RPMI8226 (cell line): ENCODE measurements around the gene NFYA.

Source experiments
- DNase-seq: peaks from one replicate; pipeline ENCODE4 v3.0.0-alpha.2; 2015

Gene NFYA

GRCh38 chr6:41047306-41047705 is 25.5 kb upstream of the NFYA start:
- no peak for DNase-seq

DNA sequence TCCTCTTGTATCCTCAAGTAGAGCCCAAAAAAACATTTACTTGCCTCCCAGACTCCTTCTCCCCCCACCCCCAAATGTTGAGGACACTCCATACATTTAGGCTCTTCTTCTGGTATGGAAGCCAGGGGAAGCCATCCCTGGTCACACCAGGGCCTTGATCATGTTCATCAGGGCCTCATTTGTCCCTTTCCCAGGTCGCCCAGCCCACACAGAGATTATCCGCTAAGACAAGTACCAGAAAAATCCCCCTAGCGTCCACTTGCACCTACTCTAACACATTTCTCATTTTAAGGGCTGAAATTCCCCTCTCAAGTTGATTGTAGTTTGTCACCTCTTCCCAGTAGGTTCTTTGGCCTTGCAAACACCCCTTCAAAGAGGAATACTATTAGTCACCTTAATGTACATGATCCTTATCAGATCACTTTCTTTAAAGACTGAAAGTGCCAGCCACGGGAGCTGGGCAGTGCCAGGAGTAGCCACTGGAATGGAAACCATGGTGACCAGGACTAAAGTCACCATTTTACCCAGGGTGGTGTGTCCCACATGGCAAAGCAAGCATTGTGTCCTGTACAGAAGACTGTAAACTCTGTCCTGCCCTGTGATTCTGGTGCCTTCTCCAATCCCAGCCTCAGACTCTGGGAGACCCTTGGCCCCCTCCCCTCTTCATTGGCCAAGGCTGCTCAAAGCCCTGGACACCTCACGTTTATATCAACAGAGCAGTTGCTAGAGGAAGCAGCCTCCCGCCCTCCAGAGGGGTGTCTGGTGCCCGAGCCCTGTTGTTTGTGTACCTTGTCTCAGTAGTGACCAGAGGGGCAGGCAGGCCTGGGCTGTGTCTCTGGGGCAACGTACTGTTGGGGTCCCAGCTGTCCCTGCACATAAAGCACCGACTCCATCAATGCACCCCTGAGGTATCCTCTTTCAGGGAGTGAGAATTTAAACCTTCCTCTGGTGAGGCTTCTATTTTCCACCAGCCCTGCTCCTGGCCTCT is 24.7 kb upstream of the NFYA start:
- DNase-seq, result no peak

DNA sequence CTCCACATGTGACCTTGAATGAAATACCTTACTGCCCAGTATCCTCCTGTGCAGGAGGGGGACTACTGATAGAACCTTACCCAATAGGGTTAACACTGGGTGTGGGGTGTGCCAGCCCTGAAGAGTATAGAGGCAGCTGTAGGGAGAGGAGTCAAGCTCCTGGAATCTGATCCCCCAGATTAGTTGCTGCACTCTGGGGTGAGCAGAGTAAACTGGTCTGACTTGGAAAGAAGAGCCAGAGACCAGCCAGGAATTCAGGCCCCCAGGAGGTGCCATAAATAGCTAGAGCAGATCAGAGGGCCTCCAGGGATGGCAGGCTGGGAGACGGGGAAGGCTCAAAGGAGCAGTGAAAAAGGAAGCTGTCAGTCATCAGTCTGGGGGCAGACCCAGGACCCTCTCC is 23.3 kb upstream of the NFYA start:
- DNase-seq, result no peak

GRCh38 chr6:41049955-41050354 is 22.8 kb upstream of the NFYA start:
- no peak for DNase-seq

- DNase-seq, result no peak
Measured at GRCh38 chr6:41050536-41050935, 22.2 kb upstream of the NFYA start.

DNA sequence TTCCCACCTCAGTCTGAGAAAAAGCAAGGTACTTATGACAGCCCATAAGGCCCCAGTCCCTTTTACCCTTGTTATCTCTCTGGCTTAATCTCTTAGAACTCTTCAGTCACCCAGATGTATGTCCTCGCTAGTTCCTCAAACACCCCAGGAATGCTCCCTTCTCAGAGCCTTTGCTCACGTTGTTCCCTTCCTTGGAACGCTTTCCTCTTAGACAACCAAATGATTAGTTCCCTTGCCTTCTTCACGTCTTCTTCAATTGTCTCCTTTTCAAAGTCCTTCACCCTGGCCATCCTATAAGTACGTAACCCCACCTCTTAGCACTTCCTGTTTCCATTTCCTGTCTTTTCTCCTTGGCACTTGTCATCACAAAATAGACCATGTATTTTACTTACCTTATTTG is 20.9 kb upstream of the NFYA start:
- DNase-seq, result no peak

DNA sequence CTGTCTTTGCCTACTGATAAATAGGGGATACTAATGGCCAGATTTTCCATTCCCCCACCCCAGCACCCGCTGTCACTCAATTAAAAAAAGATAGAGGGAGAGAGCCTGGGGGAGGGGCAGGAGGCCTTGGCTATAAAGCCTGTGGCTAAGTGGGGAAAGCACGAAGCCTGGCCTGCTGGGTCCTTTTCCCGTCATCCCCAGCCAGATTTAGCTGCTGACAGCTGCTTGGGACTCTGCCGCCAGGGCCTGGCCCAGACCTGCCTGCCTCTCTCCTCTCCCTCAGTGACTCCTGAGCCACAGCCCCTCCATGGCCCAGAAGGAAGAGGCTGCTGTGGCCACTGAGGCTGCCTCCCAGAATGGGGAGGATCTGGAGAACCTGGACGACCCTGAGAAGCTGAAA is 19.7 kb upstream of the NFYA start, which contains the start of gene APOBEC2:
TSS of gene APOBEC2 (plus strand) at position 162 of the 400 bp plus-strand sequence. CDS start at position 308, 146 bp downstream.
- no peak for DNase-seq

DNA sequence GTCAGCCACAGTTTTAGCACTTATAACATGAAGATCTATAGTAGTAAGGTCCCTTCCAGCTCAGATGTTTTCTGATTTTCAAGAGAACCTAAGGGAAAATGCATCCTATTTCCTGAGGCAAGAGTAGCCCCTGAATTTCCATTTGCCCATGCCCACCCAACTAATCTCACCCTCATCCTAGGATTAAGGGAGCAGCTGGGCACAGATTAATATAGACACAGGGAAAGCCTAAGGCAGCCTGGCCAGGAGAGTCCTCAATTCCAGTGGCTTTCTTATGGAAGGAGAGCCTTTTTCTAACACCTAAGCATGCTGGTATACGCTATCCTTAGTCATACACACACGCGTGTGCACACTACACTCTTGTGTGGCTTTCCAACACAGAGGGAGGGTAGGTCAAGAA is 18.3 kb upstream of the NFYA start:
- DNase-seq, result no peak

GRCh38 chr6:41055149-41055548 is 17.6 kb upstream of the NFYA start:
- no peak for DNase-seq

DNA sequence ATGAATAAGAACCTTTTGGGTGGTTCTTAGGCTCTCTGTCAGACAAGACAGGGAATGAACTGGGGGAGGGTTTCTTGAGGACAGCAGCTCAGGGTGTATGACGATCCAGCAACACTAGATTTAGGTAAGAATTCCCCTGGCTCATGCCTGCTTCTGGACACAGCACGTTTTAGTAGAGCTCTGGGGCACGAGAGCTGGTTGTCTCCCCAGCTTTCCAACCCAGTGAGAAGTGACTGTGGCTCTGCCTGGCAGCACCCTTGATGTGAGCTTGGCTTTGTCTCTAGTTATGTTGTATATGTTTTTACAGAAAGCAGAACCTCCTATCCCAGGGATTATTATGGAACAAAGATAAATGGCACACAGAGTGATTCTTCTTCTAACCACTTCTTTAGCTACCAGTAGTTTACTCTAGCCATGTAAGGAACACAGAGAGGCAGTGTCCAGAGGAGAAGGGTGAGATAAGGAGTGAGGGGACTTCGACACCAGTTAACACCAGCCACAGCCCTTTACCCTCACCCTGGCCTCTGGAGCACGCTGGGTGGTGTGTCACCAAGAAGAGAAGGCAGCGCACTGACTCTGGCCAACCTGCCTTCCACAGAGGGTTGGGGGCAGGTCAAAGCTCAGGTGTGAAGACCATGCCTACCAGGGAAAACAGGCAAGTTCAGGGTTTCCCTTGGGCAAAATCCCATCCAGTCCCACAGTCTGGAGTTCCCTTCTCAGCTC is 15.8 kb upstream of the NFYA start:
- no peak for DNase-seq

DNA sequence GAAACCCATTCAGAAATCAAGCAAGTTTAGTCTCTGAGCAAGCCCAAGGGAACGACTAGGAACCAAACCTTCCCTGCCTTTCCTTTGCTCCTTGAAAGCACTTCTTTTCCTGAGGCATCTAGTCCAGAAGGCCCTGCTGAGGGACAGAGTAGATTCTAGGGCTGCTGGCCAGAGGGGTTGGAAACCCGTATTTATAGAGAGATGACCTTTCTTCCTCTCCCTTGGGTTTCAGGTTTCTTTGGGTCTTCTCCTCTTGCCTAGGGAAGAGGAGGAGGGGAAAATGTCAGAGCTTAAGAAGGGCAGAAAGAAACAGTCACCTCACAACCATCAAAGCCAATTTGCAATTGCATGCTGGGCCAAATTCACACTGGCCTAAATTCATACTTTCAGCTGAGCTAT is 14.0 kb upstream of the NFYA start:
- DNase-seq, result no peak

- DNase-seq, result no peak
Measured at GRCh38 chr6:41059556-41059955, 13.2 kb upstream of the NFYA start.

- DNase-seq, result no peak
Measured at GRCh38 chr6:41061196-41061726, 11.5 kb upstream of the NFYA start.

- DNase-seq, result no peak
Measured at GRCh38 chr6:41062056-41062455, 10.7 kb upstream of the NFYA start.

DNA sequence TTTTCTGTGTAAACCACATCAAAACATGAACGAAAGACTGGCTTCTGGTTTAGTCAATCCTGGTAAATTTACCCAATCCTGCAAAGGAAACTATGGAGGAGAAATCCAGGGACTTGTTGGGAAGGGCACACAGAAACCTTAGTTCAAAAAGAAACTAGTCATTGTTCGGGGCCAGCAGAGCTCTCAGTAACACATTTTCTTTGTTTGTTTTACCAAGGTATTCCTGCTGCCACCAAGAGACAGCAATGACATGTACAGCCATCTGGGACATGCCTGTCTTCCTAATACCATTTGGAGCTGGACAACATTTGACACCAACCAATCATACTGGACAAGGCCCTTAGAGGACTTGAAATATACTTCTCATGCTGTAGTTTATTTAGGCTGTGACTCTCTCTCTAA is 8.9 kb upstream of the NFYA start:
- no peak for DNase-seq

DNA sequence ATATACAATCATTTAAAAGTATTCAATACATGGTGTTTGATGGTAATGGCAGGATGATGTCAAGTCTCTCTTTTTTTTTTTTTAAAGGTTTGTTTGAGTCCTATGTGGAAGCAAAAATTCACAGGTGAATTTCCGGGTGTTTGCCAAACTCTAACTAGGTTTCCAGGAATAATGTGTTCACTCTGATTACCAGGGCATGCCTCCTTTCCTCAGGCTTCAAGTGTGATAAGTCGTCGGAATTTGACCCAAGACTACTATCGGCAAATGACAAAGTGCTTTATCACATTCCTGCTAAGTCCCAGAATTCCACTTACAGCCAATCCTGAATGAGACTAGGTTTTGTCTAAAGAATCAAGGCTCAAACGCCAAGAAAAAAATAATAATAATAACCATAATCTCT is 7.9 kb upstream of the NFYA start:
- DNase-seq, result no peak

DNA sequence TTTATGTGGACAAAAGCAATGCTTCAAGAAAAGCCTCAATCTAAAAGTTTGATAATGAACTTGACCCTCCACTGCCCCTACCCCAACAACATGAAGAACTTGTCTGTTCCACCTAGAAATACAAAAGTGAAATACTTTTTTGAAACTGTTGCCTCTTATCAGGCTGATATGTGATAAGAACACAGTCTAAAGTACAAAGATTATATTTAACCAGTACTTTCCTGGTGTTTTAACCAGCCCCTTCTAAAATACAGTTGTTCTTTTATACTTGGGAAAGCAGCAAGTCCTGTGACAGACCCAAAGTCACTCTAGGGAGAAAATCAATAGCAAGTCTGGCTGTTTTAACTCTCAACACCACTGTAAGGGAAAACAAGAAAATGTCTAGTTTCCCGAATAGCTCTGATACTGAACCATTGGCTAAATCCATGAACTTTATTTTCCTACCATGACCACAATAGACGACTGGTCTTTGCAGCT is 7.2 kb upstream of the NFYA start:
- no peak for DNase-seq

DNA sequence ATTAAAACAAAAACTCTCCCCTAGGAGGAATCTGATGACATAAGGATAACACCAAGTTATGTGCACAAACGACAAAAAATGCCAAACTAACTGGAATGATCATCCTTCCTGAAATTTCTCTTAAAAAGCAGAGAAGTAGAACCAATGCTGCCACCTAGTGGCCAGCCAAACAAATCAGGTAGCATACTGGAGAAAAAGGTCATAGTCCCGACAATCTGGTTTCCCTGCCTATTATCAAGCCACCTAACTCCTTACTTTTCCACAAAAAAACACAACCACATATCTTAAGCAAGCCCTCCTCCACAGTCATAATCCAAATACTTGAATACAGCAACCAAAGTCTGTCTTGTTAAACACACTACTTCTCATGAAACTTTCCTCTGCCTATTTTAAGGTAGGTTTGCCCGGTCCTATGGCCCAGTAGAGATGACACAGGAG is 5.9 kb upstream of the NFYA start:
- DNase-seq, result peak; percentile 64

- DNase-seq, result no peak
Measured at GRCh38 chr6:41071501-41071922, 1.3 kb upstream of the NFYA start.

DNA sequence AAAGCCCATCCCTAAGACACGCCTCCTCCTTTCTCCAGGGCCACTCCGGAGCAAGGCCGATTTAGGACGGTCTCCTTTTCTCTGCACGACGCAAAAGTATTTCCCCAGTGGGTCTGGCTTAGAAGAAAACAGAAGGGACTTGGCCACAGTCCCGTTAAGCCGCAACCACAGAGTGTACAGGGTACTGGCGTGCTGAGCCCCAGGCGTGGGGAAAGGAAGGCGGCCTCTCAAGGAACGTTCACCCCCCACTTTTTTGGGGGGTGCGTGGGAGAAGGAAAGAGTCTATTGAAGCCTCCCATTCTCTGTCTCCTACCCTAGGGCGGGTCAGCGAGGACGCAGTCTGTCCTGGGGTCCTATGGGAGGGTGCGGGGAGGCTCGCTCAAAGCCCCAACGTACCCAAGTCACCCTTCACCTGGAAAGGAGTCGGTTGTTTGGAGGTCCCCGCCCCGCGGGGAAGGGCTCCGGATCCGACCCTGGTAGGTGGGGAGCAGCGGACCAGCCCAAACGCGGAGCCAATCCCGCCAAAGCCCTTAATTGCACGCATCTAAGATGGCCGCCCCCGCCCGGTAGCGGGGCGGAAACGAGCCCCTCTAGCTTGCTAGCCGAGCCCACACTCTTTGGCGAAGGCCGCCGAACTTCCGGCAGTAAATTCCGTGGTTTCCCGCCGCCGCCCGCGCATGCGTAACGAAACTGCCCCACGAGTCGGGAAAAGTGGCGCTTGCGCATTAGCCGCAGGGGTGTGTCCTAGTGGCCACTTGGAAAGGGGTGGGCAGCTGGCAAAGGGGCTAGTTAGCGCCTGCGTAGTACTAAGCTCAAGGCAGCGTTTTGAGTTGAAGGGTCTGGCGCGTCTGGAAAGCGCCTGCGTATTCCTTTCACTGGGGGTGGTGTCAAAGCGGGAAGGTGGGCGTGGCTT is 595 bp upstream of the NFYA start, which contains the start of gene OARD1:
TSS of gene OARD1 (minus strand) at position 434 of the 913 bp plus-strand sequence. CDS start 722 bp downstream, outside the sequence.
- peak; percentile 99 for DNase-seq

DNA sequence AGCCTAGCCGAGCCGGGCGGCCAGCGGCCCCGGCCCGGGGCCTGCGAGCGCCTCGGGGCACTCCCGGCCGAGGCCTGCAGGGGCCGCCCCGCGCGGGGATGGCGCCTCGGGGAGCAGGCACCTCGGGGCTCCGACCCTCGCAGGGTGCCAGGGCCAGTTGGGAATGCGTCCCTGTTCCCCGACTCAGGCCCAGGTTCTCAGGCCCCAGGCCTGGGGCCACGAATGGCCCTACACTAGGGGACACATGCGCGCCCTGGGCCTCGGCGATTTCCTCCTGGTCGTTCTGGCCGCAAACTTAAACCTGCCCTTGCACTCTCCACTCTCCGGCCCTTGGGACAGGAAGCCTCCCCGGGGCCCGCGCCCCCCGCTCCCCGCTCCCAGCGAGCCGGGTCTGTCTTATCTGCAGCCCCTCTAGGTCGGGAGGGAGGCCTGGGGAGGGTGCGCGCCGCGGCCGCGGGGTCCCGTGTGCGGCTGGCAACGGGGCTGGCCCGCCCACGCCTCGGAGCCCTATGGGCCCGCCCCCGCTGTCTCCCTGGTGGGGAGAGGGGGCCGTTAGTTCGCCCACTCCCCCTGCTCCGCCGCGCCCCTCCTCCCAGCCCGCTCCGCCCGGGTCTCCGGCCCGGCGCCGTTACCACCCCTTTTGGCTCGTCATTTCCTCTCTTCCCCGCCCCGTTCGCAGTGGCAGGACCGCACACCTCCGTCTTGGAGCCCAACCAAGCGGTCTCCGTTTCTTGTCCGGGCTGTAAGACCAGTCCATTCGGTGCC is 611 bp downstream of the NFYA start:
- peak; percentile 86 for DNase-seq
